ENCODE measurements around the gene UAP1L1. TPM values are rescaled to one million over a fixed set of nuclear protein-coding genes. Genes with fewer than 3 reads are reported as not detected.

UAP1L1 gene
- total and polyA plus RNA-seq, 9 of the 15 experiments (the other 6 are each of a cell fraction or from before 2014, with no cell fraction given) = 0.20 to 8.6 (median 3.7) TPM

- Histone ChIP-seq H2AFZ (ENCODE audit: low read depth, low read length) (no peak overlapping the region), H3K9me3 (replicated peaks; ENCODE audit: control insufficient read depth, insufficient read depth, low read depth, low read length) (no peaks in the 10 kb centered on the region), H3K4me3 (no peak overlapping the region), H3K36me3 (ENCODE audit: control insufficient read depth, insufficient read depth, low read length) (no peaks in the 10 kb centered on the region), H3K9ac (ENCODE audit: insufficient read depth in 1 of 2, low read depth in 2 of 2, low read length in 2 of 2) (no peak overlapping the region), H3K27me3 (ENCODE audit: control insufficient read depth in 2 of 2, insufficient read depth in 2 of 2, low read length in 2 of 2) (no peaks in the 10 kb centered on the region), H3K79me2 (ENCODE audit: control insufficient read depth, insufficient read depth, low read length) (peaks cover 3% of the 10 kb centered on the region; the same call in 1 of the 3 replicates), H3K4me1 (replicated peaks in 1 of 2; ENCODE audit: control insufficient read depth in 2 of 2, insufficient read depth in 2 of 2, low read length in 2 of 2) (peaks cover 9 to 85% of the 10 kb centered on the region in 2 experiments; a peak in 4 of 5 replicates), H3K27ac (ENCODE audit: extremely low read depth, low read depth, low read length) (no peak overlapping the region), H3K4me2 (ENCODE audit: insufficient read depth, low read length) (no peak overlapping the region), H3K9me1 (ENCODE audit: control insufficient read depth, insufficient read depth, low read length) (no peaks in the 10 kb centered on the region), H4K20me1 (replicated peaks; ENCODE audit: control insufficient read depth, insufficient read depth, low read length) (no peaks in the 10 kb centered on the region)
- POLR2A ChIA-PET = interaction anchor here (0.6 to 0.7 kb wide), 3 partner anchors 82 to 154 kb away, joined by 3 to 4 read pairs (median 3); no protein-coding TSS in a partner anchor
- ATAC-seq (no peak), DNase-seq (ENCODE audit: extremely low read depth in 1 of 4, low spot score in 3 of 4) (no peak), FAIRE-seq (no peak)
- in situ Hi-C loops (cut with MboI) = no loop called here
- no peak for TF ChIP-seq ZNF23 (CRISPR knock-in tag; IDR thresholded peaks at IDR 0.05)
- TF ChIP-seq ZNF655 (CRISPR knock-in tag; IDR thresholded peaks at IDR 0.05) = no peak
- CTCF ChIA-PET (ENCODE audit: low intra/inter-chr PET ratio) = interaction anchor here (0.6 to 3.0 kb wide), 6 partner anchors 14 to 246 kb away, joined by 3 to 17 read pairs (median 4); partner anchors contain the start of genes NPDC1 and TMEM141
- intact Hi-C loops (cut with micrococcal nuclease) = no loop called here
- WGBS (ENCODE audit: insufficient coverage, low coverage, missing lambda C conversion rate) = 26% methylated on average over 12 of the region's 15 CpGs
- BruUV-seq (replicated peaks) = no TSS peak
These were observed 47.3 kb upstream of the UAP1L1 start for GRCh38 chr9:137030006-137030405.

Measured in K562 (cell line).